HepG2 (cell line): ENCODE measurements around the gene PDLIM7. TPM values are rescaled to one million over a fixed set of nuclear protein-coding genes. Genes with fewer than 3 reads are reported as not detected.

Source experiments
- ERF ChIP-seq: IDR thresholded peaks from 2 replicates; pipeline ENCODE4 v1.6.1; 2018; ENCODE audit warnings: missing biosample characterization, missing genetic modification reagents
- GABPB1 ChIP-seq: IDR thresholded peaks from 2 replicates; pipeline ENCODE4 v1.6.1; 2016; ENCODE audit warnings: mild to moderate bottlenecking, missing genetic modification reagents, moderate library complexity, missing compliant biosample characterization
- IRF2 ChIP-seq: IDR thresholded peaks from 2 replicates; pipeline ENCODE4 v1.6.1; 2018; ENCODE audit warnings: missing genetic modification reagents, missing compliant biosample characterization
- MLLT10 ChIP-seq: sonication (generic); formaldehyde crosslinking; IDR thresholded peaks from 2 replicates; pipeline ENCODE4 v1.4.0; 2020; ENCODE audit warnings: missing genetic modification reagents
- NFRKB ChIP-seq: fragments of 450-650 bp; IDR thresholded peaks from 2 replicates; pipeline ENCODE4 v1.6.1; 2017
- PHB2 ChIP-seq: fragments of 450-650 bp; IDR thresholded peaks from 2 replicates; pipeline ENCODE4 v1.6.1; 2018; ENCODE audit not compliant: partially characterized antibody
- RAD51 ChIP-seq: fragments of 450-650 bp; IDR thresholded peaks from 2 replicates; pipeline ENCODE4 v1.6.1; 2016; ENCODE audit warnings: borderline replicate concordance
- REXO4 ChIP-seq: sonication (generic); formaldehyde crosslinking; IDR thresholded peaks from 2 replicates; pipeline ENCODE4 v1.8.0; 2022; ENCODE audit warnings: missing genetic modification reagents, mild to moderate bottlenecking, borderline replicate concordance
- RFXAP ChIP-seq: sonication (generic); formaldehyde crosslinking; IDR thresholded peaks from 2 replicates; pipeline ENCODE4 v1.4.0; 2020; ENCODE audit warnings: missing genetic modification reagents, borderline replicate concordance
- SMAD9 ChIP-seq: sonication (generic); formaldehyde crosslinking; IDR thresholded peaks from 2 replicates; pipeline ENCODE4 v1.5.1; 2020; ENCODE audit warnings: mild to moderate bottlenecking, missing genetic modification reagents
- SP140L ChIP-seq: sonication (generic); formaldehyde crosslinking; IDR thresholded peaks from 2 replicates; pipeline ENCODE4 v1.4.0; 2020; ENCODE audit warnings: missing genetic modification reagents, borderline replicate concordance
- TAF15 ChIP-seq: fragments of 200-400 bp; formaldehyde crosslinking; IDR thresholded peaks from one replicate; pipeline ENCODE4 v1.6.1; 2018; ENCODE audit warnings: mild to moderate bottlenecking, low read depth, low read length; ENCODE audit not compliant: poor library complexity, severe bottlenecking
- ZFP62 ChIP-seq: sonication (generic); formaldehyde crosslinking; IDR thresholded peaks from 2 replicates; pipeline ENCODE4 v1.4.0; 2020; ENCODE audit warnings: missing genetic modification reagents
- ZFP90 ChIP-seq: sonication (generic); formaldehyde crosslinking; IDR thresholded peaks from 2 replicates; pipeline ENCODE4 v1.8.0; 2022; ENCODE audit warnings: missing genetic modification reagents, mild to moderate bottlenecking, inconsistent platforms, borderline replicate concordance
- ZNF138 ChIP-seq: sonication (generic); formaldehyde crosslinking; IDR thresholded peaks from 2 replicates; pipeline ENCODE4 v1.5.0; 2020; ENCODE audit warnings: mild to moderate bottlenecking, low read depth, missing genetic modification reagents
- ZNF33A ChIP-seq: sonication (generic); formaldehyde crosslinking; IDR thresholded peaks from 2 replicates; pipeline ENCODE4 v1.5.1; 2020; ENCODE audit warnings: missing genetic modification reagents, mild to moderate bottlenecking, moderate library complexity, borderline replicate concordance
- ZNF496 ChIP-seq: sonication (generic); formaldehyde crosslinking; IDR thresholded peaks from 2 replicates; pipeline ENCODE4 v1.8.1; 2023; ENCODE audit warnings: mild to moderate bottlenecking, moderate library complexity, missing genetic modification reagents; ENCODE audit not compliant: insufficient replicate concordance
- ZNF782 ChIP-seq: sonication (generic); formaldehyde crosslinking; IDR thresholded peaks from 2 replicates; pipeline ENCODE4 v1.4.0; 2020; ENCODE audit warnings: missing genetic modification reagents, mild to moderate bottlenecking, borderline replicate concordance
- polyA plus RNA-seq, 8 experiments: library from polyadenylated mRNA; depleted of rRNA in 3 of 8; stranded (reverse) in 7 of 8; unstranded in 1 of 8; fragments of >200 nt; fragmentation: Illumina TruSeq in 4 of 8; extraction: Trizol in 4 of 8; gene quantifications; 2 replicates each; pipeline versions ENCODE4 v1.2.1 to v1.2.3, GENCODE V29; 2011 to 2016; ENCODE audit warnings: low read depth in 4 of 8, missing spikeins in 1 of 8, mixed read lengths in 1 of 8; ENCODE audit not compliant: insufficient read depth in 1 of 8
- total RNA-seq, 5 experiments: library from RNA; depleted of rRNA; stranded (reverse); fragments of >200 nt; fragmentation: Illumina TruSeq; extraction: Trizol; gene quantifications; 2 replicates each; pipeline ENCODE4 v1.2.3, GENCODE V29; 2016; ENCODE audit warnings: low read depth in 1 of 5
- TF ChIP-seq, protein P1 (sequence below): IDR thresholded peaks from 2 replicates; pipeline ENCODE4 v1.6.1; 2016; ENCODE audit warnings: low read depth, borderline replicate concordance
- TF ChIP-seq, protein P2 (sequence below), 2 experiments: fragments of 450-650 bp in 1 of 2; sonication (generic) in 1 of 2; formaldehyde crosslinking; IDR thresholded peaks; 2 replicates each; pipeline versions ENCODE4 v1.5.0 to v1.8.0; 2020 to 2022; ENCODE audit warnings: mild to moderate bottlenecking in 1 of 2, missing genetic modification reagents in 1 of 2
- TF ChIP-seq, protein P3 (sequence below): sonication (generic); formaldehyde crosslinking; IDR thresholded peaks from 2 replicates; pipeline ENCODE4 v1.4.0; 2020; ENCODE audit warnings: missing genetic modification reagents
- TF ChIP-seq, protein P4 (sequence below), 2 experiments: sonication (generic) in 1 of 2; formaldehyde crosslinking in 1 of 2; IDR thresholded peaks; 2 replicates each; pipeline versions ENCODE4 v1.5.1 to v1.6.1; 2011 to 2020; ENCODE audit warnings: borderline replicate concordance in 1 of 2, low read depth in 1 of 2, low read length in 1 of 2, mild to moderate bottlenecking in 1 of 2, missing genetic modification reagents in 1 of 2, moderate library complexity in 1 of 2

PDLIM7 gene
- total and polyA plus RNA-seq, 2 of the 13 experiments (the other 11 are each of a cell fraction or from before 2014, with no cell fraction given) = 21.1 to 31.3 TPM

DNA sequence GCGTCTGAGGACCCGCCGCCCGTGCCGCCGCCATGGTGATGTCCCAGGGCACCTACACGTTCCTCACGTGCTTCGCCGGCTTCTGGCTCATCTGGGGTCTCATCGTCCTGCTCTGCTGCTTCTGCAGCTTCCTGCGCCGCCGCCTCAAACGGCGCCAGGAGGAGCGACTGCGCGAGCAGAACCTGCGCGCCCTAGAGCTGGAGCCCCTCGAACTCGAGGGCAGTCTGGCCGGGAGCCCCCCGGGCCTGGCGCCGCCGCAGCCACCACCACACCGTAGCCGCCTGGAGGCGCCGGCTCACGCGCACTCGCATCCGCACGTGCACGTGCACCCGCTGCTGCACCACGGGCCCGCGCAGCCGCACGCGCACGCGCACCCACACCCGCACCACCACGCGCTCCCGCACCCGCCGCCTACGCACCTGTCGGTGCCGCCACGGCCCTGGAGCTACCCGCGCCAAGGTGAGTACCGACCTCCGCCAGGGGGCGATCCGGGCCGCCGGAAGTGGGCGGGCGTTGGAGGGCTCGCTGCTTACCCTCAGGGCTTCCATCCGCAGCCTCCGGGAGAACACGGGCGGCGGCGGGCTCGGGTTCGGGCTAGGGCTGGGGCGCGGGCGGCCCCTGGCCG, 42.3 kb downstream of the PDLIM7 start (continued):
- TF ChIP-seq ZNF33A (no peak), ZFP62 (CRISPR knock-in tag) (no peak), ERF (CRISPR knock-in tag) (peak; percentile 70; the same call in 1 of the 2 replicates), IRF2 (CRISPR knock-in tag) (peak; percentile 59; the same call in 1 of the 2 replicates), ZNF496 (CRISPR knock-in tag) (no peak), PHB2 (no peak), ZFP90 (no peak; the same call in 1 of the 2 replicates), GABPB1 (CRISPR knock-in tag) (peak; percentile 95), TAF15 (no peak), ZNF138 (CRISPR knock-in tag) (no peak), MLLT10 (CRISPR knock-in tag) (no peak), SMAD9 (CRISPR knock-in tag) (no peak), RFXAP (CRISPR knock-in tag) (no peak), ZNF782 (CRISPR knock-in tag) (no peak), SP140L (no peak), RAD51 (no peak), REXO4 (CRISPR knock-in tag) (no peak), NFRKB (no peak)
- TF ChIP-seq, protein P1, sequence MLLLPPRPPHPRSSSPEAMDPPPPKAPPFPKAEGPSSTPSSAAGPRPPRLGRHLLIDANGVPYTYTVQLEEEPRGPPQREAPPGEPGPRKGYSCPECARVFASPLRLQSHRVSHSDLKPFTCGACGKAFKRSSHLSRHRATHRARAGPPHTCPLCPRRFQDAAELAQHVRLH (CRISPR knock-in tag) = peak; percentile 77; the same call in 1 of the 2 replicates
- TF ChIP-seq, protein P2, sequence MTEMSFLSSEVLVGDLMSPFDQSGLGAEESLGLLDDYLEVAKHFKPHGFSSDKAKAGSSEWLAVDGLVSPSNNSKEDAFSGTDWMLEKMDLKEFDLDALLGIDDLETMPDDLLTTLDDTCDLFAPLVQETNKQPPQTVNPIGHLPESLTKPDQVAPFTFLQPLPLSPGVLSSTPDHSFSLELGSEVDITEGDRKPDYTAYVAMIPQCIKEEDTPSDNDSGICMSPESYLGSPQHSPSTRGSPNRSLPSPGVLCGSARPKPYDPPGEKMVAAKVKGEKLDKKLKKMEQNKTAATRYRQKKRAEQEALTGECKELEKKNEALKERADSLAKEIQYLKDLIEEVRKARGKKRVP (CRISPR knock-in tag; IDR thresholded peaks at IDR 0.05) = peak in 1 of 2 experiments; percentile 57; a peak in 2 of 4 replicates
- TF ChIP-seq, protein P3, sequence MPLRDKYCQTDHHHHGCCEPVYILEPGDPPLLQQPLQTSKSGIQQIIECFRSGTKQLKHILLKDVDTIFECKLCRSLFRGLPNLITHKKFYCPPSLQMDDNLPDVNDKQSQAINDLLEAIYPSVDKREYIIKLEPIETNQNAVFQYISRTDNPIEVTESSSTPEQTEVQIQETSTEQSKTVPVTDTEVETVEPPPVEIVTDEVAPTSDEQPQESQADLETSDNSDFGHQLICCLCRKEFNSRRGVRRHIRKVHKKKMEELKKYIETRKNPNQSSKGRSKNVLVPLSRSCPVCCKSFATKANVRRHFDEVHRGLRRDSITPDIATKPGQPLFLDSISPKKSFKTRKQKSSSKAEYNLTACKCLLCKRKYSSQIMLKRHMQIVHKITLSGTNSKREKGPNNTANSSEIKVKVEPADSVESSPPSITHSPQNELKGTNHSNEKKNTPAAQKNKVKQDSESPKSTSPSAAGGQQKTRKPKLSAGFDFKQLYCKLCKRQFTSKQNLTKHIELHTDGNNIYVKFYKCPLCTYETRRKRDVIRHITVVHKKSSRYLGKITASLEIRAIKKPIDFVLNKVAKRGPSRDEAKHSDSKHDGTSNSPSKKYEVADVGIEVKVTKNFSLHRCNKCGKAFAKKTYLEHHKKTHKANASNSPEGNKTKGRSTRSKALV = no peak
- TF ChIP-seq, protein P4, sequence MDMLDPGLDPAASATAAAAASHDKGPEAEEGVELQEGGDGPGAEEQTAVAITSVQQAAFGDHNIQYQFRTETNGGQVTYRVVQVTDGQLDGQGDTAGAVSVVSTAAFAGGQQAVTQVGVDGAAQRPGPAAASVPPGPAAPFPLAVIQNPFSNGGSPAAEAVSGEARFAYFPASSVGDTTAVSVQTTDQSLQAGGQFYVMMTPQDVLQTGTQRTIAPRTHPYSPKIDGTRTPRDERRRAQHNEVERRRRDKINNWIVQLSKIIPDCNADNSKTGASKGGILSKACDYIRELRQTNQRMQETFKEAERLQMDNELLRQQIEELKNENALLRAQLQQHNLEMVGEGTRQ (IDR thresholded peaks at IDR 0.05; ENCODE audit: low read depth, low read length) = peak; percentile 16; the same call in 1 of the 2 replicates
- TF ChIP-seq, protein P4 (CRISPR knock-in tag; IDR thresholded peaks at IDR 0.05; ENCODE audit: borderline replicate concordance) = no peak
